Measurements from ENCODE around the gene KAZN. TPM values are rescaled to one million over a fixed set of nuclear protein-coding genes. Genes with fewer than 3 reads are reported as not detected.

Gene KAZN
- total and polyA plus RNA-seq, 2 experiments from 2014 or later = 7.9 to 15.6 TPM

- H3K9me2 ChIP-seq (replicated peaks; ENCODE audit: insufficient read depth) = no peaks in the 10 kb centered on the region
- no peaks in the 10 kb centered on the region for H3K36me3 ChIP-seq (replicated peaks; ENCODE audit: insufficient read depth, low read depth)
- peaks cover 12% of the 10 kb centered on the region for H3K27me3 ChIP-seq
- no peak for DNase-seq (ENCODE audit: low spot score)
- no peak overlapping the region for H2AFZ ChIP-seq
- no peak overlapping the region for H3K27ac ChIP-seq
- H3K9me3 ChIP-seq (ENCODE audit: low read depth) = no peaks in the 10 kb centered on the region
- H3K4me3 ChIP-seq = no peak overlapping the region
- no peaks in the 10 kb centered on the region for H3K79me2 ChIP-seq
- TF ChIP-seq CTCF (IDR thresholded peaks at IDR 0.05; ENCODE audit: poor library complexity) (no peak), EZH2 (IDR thresholded peaks at IDR 0.05; ENCODE audit: borderline replicate concordance) (no peak), EZH2phosphoT487 (IDR thresholded peaks at IDR 0.05; ENCODE audit: low read depth, severe bottlenecking, unreplicated experiment) (no peak)
- no peaks in the 10 kb centered on the region for H4K20me1 ChIP-seq (ENCODE audit: insufficient read depth, poor library complexity, severe bottlenecking)
- H3K4me2 ChIP-seq = no peak overlapping the region
- WGBS (ENCODE audit: low lambda C conversion rate, missing lambda C conversion rate) = 82% methylated on average over 5 of the region's 5 CpGs
- H3K4me1 ChIP-seq (ENCODE audit: insufficient read depth) = no peaks in the 10 kb centered on the region
Measured at GRCh38 chr1:14594045-14594444, 4.4 kb upstream of the KAZN start.

GRCh38 chr1:14596591-14596990 is 1.9 kb upstream of the KAZN start:
- TF ChIP-seq EZH2phosphoT487 (IDR thresholded peaks at IDR 0.05; ENCODE audit: low read depth, severe bottlenecking, unreplicated experiment) (no peak), CTCF (IDR thresholded peaks at IDR 0.05; ENCODE audit: poor library complexity) (no peak), EZH2 (IDR thresholded peaks at IDR 0.05; ENCODE audit: borderline replicate concordance) (no peak)
- Histone ChIP-seq H3K9me2 (replicated peaks; ENCODE audit: insufficient read depth) (no peaks in the 10 kb centered on the region), H4K20me1 (ENCODE audit: insufficient read depth, poor library complexity, severe bottlenecking) (no peaks in the 10 kb centered on the region), H3K27me3 (peaks cover 35% of the 10 kb centered on the region), H3K9me3 (ENCODE audit: low read depth) (no peaks in the 10 kb centered on the region), H3K4me2 (no peak overlapping the region), H3K4me3 (no peak overlapping the region), H2AFZ (no peak overlapping the region), H3K36me3 (replicated peaks; ENCODE audit: insufficient read depth, low read depth) (no peaks in the 10 kb centered on the region), H3K4me1 (ENCODE audit: insufficient read depth) (peaks cover 6% of the 10 kb centered on the region), H3K79me2 (no peaks in the 10 kb centered on the region), H3K27ac (no peak overlapping the region)
- WGBS (ENCODE audit: low lambda C conversion rate, missing lambda C conversion rate) = 95% methylated on average over 5 of the region's 5 CpGs
- no peak for DNase-seq (ENCODE audit: low spot score)

GRCh38 chr1:14597343-14598006 is 1.0 kb upstream of the KAZN start:
- H3K4me2 ChIP-seq = peak overlapping the region; percentile 98
- peak overlapping the region; percentile 86 for H3K27ac ChIP-seq
- 43% methylated on average over 10 of the region's 10 CpGs for WGBS (ENCODE audit: low lambda C conversion rate, missing lambda C conversion rate)
- no peaks in the 10 kb centered on the region for H3K9me2 ChIP-seq (replicated peaks; ENCODE audit: insufficient read depth)
- DNase-seq (ENCODE audit: low spot score) = peak; percentile 16
- H3K4me1 ChIP-seq (ENCODE audit: insufficient read depth) = peaks cover 6% of the 10 kb centered on the region
- H3K27me3 ChIP-seq = peaks cover 38% of the 10 kb centered on the region
- TF ChIP-seq EZH2phosphoT487 (IDR thresholded peaks at IDR 0.05; ENCODE audit: low read depth, severe bottlenecking, unreplicated experiment) (no peak), EZH2 (IDR thresholded peaks at IDR 0.05; ENCODE audit: borderline replicate concordance) (no peak), CTCF (IDR thresholded peaks at IDR 0.05; ENCODE audit: poor library complexity) (no peak)
- H3K36me3 ChIP-seq (replicated peaks; ENCODE audit: insufficient read depth, low read depth) = no peaks in the 10 kb centered on the region
- peak overlapping the region; percentile 93 for H2AFZ ChIP-seq
- no peaks in the 10 kb centered on the region for H3K9me3 ChIP-seq (ENCODE audit: low read depth)
- no peaks in the 10 kb centered on the region for H4K20me1 ChIP-seq (ENCODE audit: insufficient read depth, poor library complexity, severe bottlenecking)
- peak overlapping the region; percentile 81 for H3K4me3 ChIP-seq
- H3K79me2 ChIP-seq = no peaks in the 10 kb centered on the region
